ENCODE data around the gene FSTL3. TPM values are rescaled to one million over a fixed set of nuclear protein-coding genes. Genes with fewer than 3 reads are reported as not detected.

The FSTL3 gene
- total and polyA plus RNA-seq, 2 of the 13 experiments (the other 11 are each of a cell fraction or from before 2014, with no cell fraction given), result 13.5 to 15.6 TPM

DNA sequence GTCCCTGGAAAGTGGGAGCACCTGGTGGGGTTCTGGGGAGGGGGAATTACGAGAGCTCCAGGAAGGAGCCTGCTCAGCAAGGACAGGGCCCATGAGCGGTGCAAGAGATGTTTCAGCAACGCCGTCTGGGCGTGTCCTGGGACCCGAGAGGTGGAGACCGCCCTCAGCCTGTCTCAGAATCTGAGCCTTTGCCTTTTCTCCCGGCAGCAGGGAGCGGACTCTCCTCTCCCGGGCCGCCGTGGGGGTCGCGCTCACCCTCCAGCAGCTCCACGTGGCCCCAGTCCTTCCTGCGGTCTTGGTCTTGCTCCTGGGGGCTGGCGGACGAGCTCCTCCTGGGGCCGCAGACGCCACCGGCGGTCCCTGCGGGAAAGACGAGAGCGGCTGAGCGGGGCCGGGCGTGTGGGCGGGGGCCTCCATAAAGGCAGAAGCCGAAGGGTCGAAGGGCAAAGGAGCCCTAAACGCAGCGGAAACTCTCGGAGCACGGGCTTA, 43.6 kb upstream of the FSTL3 start (continued):
- TF ChIP-seq, protein P1, sequence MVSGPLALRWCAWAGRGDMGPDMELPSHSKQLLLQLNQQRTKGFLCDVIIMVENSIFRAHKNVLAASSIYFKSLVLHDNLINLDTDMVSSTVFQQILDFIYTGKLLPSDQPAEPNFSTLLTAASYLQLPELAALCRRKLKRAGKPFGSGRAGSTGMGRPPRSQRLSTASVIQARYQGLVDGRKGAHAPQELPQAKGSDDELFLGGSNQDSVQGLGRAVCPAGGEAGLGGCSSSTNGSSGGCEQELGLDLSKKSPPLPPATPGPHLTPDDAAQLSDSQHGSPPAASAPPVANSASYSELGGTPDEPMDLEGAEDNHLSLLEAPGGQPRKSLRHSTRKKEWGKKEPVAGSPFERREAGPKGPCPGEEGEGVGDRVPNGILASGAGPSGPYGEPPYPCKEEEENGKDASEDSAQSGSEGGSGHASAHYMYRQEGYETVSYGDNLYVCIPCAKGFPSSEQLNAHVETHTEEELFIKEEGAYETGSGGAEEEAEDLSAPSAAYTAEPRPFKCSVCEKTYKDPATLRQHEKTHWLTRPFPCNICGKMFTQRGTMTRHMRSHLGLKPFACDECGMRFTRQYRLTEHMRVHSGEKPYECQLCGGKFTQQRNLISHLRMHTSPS (CRISPR knock-in tag; IDR thresholded peaks at IDR 0.05; ENCODE audit: low read depth), result no peak
- TF ChIP-seq ZNF777 (CRISPR knock-in tag; IDR thresholded peaks at IDR 0.05) (no peak), HNRNPLL (IDR thresholded peaks at IDR 0.05; ENCODE audit: low read depth, low read length, poor library complexity, severe bottlenecking) (peak; percentile 50), ZBTB7B (CRISPR knock-in tag; IDR thresholded peaks at IDR 0.05) (no peak), UBTF (CRISPR knock-in tag; IDR thresholded peaks at IDR 0.05) (peak; percentile 76), ZSCAN21 (CRISPR knock-in tag; IDR thresholded peaks at IDR 0.05; ENCODE audit: borderline replicate concordance) (no peak), ARID3A (IDR thresholded peaks at IDR 0.05; ENCODE audit: low read depth, low read length) (no peak), ZNF224 (CRISPR knock-in tag; IDR thresholded peaks at IDR 0.05) (0 out of 2 replicates have a peak, but pooled peaks have one; percentile 16), JUN (CRISPR knock-in tag; IDR thresholded peaks at IDR 0.05) (no peak), RELA (CRISPR knock-in tag; IDR thresholded peaks at IDR 0.05) (0 out of 2 replicates have a peak, but pooled peaks have one; percentile 31), KLF6 (CRISPR knock-in tag; IDR thresholded peaks at IDR 0.05) (peak; percentile 53; the same call in 1 of the 2 replicates), NR2F1 (CRISPR knock-in tag; IDR thresholded peaks at IDR 0.05) (no peak)
- TF ChIP-seq, protein P2, sequence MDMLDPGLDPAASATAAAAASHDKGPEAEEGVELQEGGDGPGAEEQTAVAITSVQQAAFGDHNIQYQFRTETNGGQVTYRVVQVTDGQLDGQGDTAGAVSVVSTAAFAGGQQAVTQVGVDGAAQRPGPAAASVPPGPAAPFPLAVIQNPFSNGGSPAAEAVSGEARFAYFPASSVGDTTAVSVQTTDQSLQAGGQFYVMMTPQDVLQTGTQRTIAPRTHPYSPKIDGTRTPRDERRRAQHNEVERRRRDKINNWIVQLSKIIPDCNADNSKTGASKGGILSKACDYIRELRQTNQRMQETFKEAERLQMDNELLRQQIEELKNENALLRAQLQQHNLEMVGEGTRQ (IDR thresholded peaks at IDR 0.05; ENCODE audit: low read depth, low read length), result no peak
- TF ChIP-seq, protein P2 (CRISPR knock-in tag; IDR thresholded peaks at IDR 0.05; ENCODE audit: borderline replicate concordance), result peak; percentile 9; the same call in 1 of the 2 replicates
- TF ChIP-seq, protein P3, sequence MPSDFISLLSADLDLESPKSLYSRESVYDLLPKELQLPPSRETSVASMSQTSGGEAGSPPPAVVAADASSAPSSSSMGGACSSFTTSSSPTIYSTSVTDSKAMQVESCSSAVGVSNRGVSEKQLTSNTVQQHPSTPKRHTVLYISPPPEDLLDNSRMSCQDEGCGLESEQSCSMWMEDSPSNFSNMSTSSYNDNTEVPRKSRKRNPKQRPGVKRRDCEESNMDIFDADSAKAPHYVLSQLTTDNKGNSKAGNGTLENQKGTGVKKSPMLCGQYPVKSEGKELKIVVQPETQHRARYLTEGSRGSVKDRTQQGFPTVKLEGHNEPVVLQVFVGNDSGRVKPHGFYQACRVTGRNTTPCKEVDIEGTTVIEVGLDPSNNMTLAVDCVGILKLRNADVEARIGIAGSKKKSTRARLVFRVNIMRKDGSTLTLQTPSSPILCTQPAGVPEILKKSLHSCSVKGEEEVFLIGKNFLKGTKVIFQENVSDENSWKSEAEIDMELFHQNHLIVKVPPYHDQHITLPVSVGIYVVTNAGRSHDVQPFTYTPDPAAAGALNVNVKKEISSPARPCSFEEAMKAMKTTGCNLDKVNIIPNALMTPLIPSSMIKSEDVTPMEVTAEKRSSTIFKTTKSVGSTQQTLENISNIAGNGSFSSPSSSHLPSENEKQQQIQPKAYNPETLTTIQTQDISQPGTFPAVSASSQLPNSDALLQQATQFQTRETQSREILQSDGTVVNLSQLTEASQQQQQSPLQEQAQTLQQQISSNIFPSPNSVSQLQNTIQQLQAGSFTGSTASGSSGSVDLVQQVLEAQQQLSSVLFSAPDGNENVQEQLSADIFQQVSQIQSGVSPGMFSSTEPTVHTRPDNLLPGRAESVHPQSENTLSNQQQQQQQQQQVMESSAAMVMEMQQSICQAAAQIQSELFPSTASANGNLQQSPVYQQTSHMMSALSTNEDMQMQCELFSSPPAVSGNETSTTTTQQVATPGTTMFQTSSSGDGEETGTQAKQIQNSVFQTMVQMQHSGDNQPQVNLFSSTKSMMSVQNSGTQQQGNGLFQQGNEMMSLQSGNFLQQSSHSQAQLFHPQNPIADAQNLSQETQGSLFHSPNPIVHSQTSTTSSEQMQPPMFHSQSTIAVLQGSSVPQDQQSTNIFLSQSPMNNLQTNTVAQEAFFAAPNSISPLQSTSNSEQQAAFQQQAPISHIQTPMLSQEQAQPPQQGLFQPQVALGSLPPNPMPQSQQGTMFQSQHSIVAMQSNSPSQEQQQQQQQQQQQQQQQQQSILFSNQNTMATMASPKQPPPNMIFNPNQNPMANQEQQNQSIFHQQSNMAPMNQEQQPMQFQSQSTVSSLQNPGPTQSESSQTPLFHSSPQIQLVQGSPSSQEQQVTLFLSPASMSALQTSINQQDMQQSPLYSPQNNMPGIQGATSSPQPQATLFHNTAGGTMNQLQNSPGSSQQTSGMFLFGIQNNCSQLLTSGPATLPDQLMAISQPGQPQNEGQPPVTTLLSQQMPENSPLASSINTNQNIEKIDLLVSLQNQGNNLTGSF (CRISPR knock-in tag; IDR thresholded peaks at IDR 0.05), result no peak

Measured in HepG2 (cell line).